HFFc6 (cell line): ENCODE data around the gene MDC1. TPM values are rescaled to one million over a fixed set of nuclear protein-coding genes. Genes with fewer than 3 reads are reported as not detected.
"Not testable (repeated sequence)": the region's sequence is repeated elsewhere in the genome, so short reads cannot be mapped to it uniquely, and the experiment has no call there.

Source experiments
- DNase-seq: peaks from one replicate; pipeline ENCODE4 v3.0.0-alpha.2; 2018
- H3K27ac Mint-ChIP-seq: 2 replicates; pipeline ENCODE4 v1.8.0; 2020; ENCODE audit warnings: mild to moderate bottlenecking, mixed read lengths
- H3K27me3 Mint-ChIP-seq: 2 replicates; pipeline ENCODE4 v1.8.0; 2021; ENCODE audit warnings: mild to moderate bottlenecking, moderate library complexity, mixed read lengths; ENCODE audit not compliant: insufficient read depth
- H3K36me3 Mint-ChIP-seq: 2 replicates; pipeline ENCODE4 v1.8.0; 2021; ENCODE audit warnings: low read depth, mixed read lengths
- H3K4me1 Mint-ChIP-seq: 2 replicates; pipeline ENCODE4 v1.8.0; 2020; ENCODE audit warnings: low read depth, mixed read lengths
- H3K4me3 Mint-ChIP-seq: 2 replicates; pipeline ENCODE4 v1.8.0; 2020; ENCODE audit warnings: mild to moderate bottlenecking, moderate library complexity, mixed read lengths
- H3K9me3 Mint-ChIP-seq: 2 replicates; pipeline ENCODE4 v1.8.0; 2020; ENCODE audit warnings: mild to moderate bottlenecking, mixed read lengths
- CTCF ChIP-seq: fragments of 200-600 bp; sonication (generic); IDR thresholded peaks from 2 replicates; pipeline ENCODE4 v1.5.0; 2021; ENCODE audit warnings: antibody characterized with exemption, mild to moderate bottlenecking
- total RNA-seq, 6 experiments: library from RNA; stranded (reverse); fragmentation: NEBNext Ultra II Directional; extraction: Animal tissue kit (Norgen Biotek cat#: 25700); gene quantifications; 2 replicates in 1 of 6; 3 replicates in 5 of 6; pipeline ENCODE4 v1.2.3, GENCODE V29; 2021

MDC1 gene
- total RNA-seq, 6 experiments from 2014 or later: 18.4 to 31.9 (median 28.1) TPM

- Mint-ChIP-seq H3K27me3 (peaks cover 27% of the 10 kb centered on the region), H3K36me3 (peaks cover 57% of the 10 kb centered on the region), H3K4me3 (peak overlapping the region; percentile 89), H3K27ac (peak overlapping the region; percentile 91), H3K4me1 (peaks cover 63% of the 10 kb centered on the region), H3K9me3 (no peaks in the 10 kb centered on the region)
- peak; percentile 71 for DNase-seq
- peak; percentile 99 for TF ChIP-seq CTCF
Measured at GRCh38 chr6:30722280-30723112, 5.4 kb upstream of the MDC1 start.

DNA sequence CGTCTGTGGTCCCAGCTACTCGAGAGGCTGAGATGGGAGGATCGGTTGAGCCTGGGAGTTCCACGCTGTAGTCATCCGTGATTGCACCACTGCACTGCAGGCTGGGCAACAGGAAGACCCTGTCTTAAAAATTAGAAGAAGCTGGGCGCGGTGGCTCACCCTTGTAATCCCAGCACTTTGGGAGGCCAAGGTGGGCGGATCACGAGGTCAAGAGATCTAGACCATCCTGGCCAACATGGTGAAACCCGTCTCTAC lies 4.9 kb upstream of the MDC1 start:
- H3K4me1 Mint-ChIP-seq: peaks cover 63% of the 10 kb centered on the region
- DNase-seq, H3K9me3 Mint-ChIP-seq: not testable (repeated sequence)
- peaks cover 60% of the 10 kb centered on the region for H3K36me3 Mint-ChIP-seq
- peak overlapping the region; percentile 89 for H3K4me3 Mint-ChIP-seq
- peaks cover 27% of the 10 kb centered on the region for H3K27me3 Mint-ChIP-seq
- peak overlapping the region; percentile 91 for H3K27ac Mint-ChIP-seq

DNA sequence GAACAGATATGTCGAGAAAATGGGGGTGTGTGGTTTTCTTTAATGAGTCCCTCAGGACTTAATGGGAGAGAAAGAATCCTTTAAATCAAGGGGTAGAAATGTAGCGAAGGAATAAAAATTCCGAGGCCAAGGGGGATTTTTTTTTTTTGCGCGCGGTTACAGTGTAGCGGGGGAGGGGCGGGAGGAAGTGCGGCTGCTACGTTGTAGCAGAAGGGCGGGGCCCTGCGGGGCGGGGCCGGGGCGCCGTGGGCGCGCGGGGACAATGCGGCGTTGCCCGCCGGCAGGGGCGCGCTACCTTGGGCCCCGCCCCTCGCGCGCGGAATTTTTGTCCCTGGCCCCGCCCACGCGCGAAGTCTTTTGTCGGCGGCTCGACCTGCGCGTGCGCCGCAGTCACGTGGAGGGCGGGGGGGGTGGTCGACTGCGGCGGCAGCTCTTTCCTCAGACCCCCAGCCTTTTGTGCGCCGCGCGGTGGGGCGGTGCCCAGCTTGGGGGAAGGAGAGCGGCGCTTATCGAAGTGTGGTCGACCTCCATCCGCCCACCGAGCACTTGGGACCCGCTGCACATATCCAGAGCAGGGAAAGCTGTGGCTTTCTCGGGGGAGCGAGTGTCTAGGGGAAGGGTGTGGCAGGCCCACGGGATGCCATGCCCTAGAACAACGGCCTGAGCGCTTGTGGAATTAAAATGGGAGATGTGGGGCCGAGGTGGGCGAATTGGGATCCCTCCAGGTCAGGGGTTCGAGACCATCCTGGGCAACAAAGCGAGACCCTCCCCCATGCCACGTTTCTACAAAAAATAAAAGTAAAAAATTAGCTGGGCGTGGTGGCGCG lies 4.3 kb upstream of the MDC1 start:
- H3K4me3 Mint-ChIP-seq: peak overlapping the region; percentile 89
- H3K36me3 Mint-ChIP-seq: peaks cover 65% of the 10 kb centered on the region
- peaks cover 65% of the 10 kb centered on the region for H3K4me1 Mint-ChIP-seq
- H3K9me3 Mint-ChIP-seq: no peaks in the 10 kb centered on the region
- H3K27me3 Mint-ChIP-seq: peaks cover 27% of the 10 kb centered on the region
- peak overlapping the region; percentile 91 for H3K27ac Mint-ChIP-seq
- peak; percentile 80 for TF ChIP-seq CTCF
- peak; percentile 84 for DNase-seq

DNA sequence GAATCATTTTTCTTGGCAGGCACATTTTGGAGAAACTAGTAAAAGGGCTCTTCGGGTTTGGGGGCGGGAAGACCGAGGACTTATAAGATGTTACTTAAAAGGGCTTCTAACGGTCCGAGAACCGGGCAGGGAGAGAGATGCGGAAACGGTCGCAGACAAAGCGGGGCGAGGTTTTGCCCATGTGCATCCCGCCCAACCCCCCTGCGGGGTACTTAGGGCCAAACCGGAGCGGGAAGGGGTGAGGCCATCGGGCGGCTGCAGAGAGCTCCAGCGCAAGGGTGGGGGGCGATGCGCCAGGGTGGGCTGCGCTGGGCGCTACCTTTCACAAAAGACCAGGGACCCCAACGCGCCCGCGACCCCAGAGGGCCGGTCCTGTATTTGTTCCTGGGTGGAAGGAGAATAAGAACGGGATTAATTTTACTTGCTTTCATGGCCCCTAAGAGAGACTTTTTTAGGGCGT lies 3.7 kb upstream of the MDC1 start:
- Mint-ChIP-seq H3K27me3 (peaks cover 24% of the 10 kb centered on the region), H3K4me3 (peak overlapping the region; percentile 89), H3K27ac (peak overlapping the region; percentile 91), H3K4me1 (peaks cover 68% of the 10 kb centered on the region), H3K9me3 (no peaks in the 10 kb centered on the region), H3K36me3 (peaks cover 69% of the 10 kb centered on the region)
- no peak for DNase-seq
- no peak for TF ChIP-seq CTCF

DNA sequence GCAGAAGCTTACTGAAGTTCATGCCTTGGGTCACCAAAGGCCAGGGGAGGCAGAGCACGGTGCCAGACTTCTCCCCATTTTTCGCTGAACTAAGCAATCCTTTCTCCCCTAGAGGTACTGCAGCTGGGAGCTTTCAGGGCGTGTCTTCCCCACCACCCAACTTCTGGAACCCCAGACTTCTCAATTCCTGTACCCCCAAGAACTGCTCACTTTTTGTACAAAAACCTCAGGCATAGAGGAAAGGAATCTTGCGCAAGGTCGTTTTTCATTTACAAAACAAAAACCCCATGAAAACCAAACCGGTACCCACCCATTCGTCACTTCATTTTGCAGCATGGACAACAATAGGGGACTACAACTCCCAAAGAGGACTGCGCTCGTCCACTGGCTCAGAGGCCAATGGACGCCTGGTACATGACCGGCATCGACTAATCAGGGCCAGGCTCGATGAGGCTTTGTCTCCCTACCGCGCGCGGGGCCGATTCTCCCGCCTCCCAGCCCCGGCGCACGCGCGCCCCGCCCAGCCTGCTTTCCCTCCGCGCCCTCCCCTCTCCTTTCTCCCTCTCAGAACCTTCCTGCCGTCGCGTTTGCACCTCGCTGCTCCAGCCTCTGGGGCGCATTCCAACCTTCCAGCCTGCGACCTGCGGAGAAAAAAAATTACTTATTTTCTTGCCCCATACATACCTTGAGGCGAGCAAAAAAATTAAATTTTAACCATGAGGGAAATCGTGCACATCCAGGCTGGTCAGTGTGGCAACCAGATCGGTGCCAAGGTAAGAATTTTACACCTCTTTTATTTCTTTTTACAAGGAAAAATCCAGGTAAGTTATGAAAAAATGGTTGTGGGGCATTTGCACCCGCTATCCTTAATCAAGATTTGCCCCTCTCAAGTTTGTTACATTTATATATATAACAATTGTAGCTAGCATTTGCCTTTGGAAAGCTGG lies 3.0 kb upstream of the MDC1 start, which contains the start of gene TUBB:
TSS of gene TUBB (plus strand) at position 562 of the 947 bp plus-strand sequence. CDS start at position 717, 155 bp downstream.
- Mint-ChIP-seq H3K27ac (peak within 1 kb of the TSS; percentile 91), H3K4me3 (peak within 1 kb of the TSS; percentile 89), H3K4me1 (peaks cover 64% of the 10 kb centered on the region), H3K9me3 (no peaks in the 10 kb centered on the region), H3K27me3 (peaks cover 20% of the 10 kb centered on the region), H3K36me3 (peaks cover 70% of the 10 kb centered on the region)
- peak; percentile 98 for DNase-seq
- TF ChIP-seq CTCF: no peak
